ENCODE measurements around the gene CELF5. TPM values are rescaled to one million over a fixed set of nuclear protein-coding genes. Genes with fewer than 3 reads are reported as not detected.
A peak's percentile ranks its signal among the peaks of the same experiment; 100 is the strongest.

The CELF5 gene
- total and polyA plus RNA-seq, 10 of the 15 experiments (the other 5 are each of a cell fraction or from before 2014, with no cell fraction given), result 0.01 to 0.04 TPM; not detected in 8

- in situ Hi-C loops (cut with MboI) (no loop called here), intact Hi-C loops (cut with micrococcal nuclease; ENCODE audit: unreplicated experiment) (no loop called here)
- FAIRE-seq (no peak), DNase-seq (ENCODE audit: low read depth, low spot score) (no peak), ATAC-seq (peak; percentile 90)
- Histone ChIP-seq H3K4me3 (no peak overlapping the region), H3K4me2 (ENCODE audit: control insufficient read depth, insufficient read depth) (no peak overlapping the region), H2AFZ (ENCODE audit: control insufficient read depth, low read depth, low read length) (no peak overlapping the region), H4K20me1 (ENCODE audit: control insufficient read depth, insufficient read depth) (no peaks in the 10 kb centered on the region), H3K27me3 (replicated peaks in 1 of 2; ENCODE audit: control insufficient read depth in 2 of 2, insufficient read depth in 2 of 2, low read length in 1 of 2) (no peaks in the 10 kb centered on the region), H3K4me1 (ENCODE audit: control insufficient read depth, insufficient read depth, low read length) (no peaks in the 10 kb centered on the region), H3K9ac (ENCODE audit: control insufficient read depth, insufficient read depth, low read length) (no peak overlapping the region), H3K79me2 (ENCODE audit: control insufficient read depth, insufficient read depth, low read length) (no peaks in the 10 kb centered on the region), H3K27ac (ENCODE audit: control insufficient read depth, insufficient read depth) (no peak overlapping the region), H3K9me3 (replicated peaks; ENCODE audit: control insufficient read depth, insufficient read depth, low read length) (no peaks in the 10 kb centered on the region), H3K36me3 (ENCODE audit: control insufficient read depth in 2 of 2, insufficient read depth in 2 of 2, low read length in 1 of 2) (no peaks in the 10 kb centered on the region)
- SMC1A ChIA-PET (ENCODE audit: uncharacterized antibody, unreplicated experiment), result no interaction called here
- WGBS (ENCODE audit: insufficient coverage, insufficient replicate concordance, low lambda C conversion rate, missing lambda C conversion rate), result 32% methylated on average over 5 of the region's 5 CpGs
- CTCF ChIA-PET, result interaction anchor here (1.2 to 6.7 kb wide), 4 partner anchors 106 to 161 kb away, joined by 5 to 87 read pairs (median 22); partner anchors contain the start of gene SMIM44
- RAD21 ChIA-PET (ENCODE audit: unreplicated experiment), result interaction anchor here (1.1 to 2.5 kb wide), 2 partner anchors 104 to 146 kb away, joined by 3 to 9 read pairs; no protein-coding TSS in a partner anchor
- POLR2A ChIA-PET, result interaction anchor here (0.6 kb wide), 1 partner anchor 77 kb away, joined by 3 read pairs; no protein-coding TSS in a partner anchor
- BruUV-seq (replicated peaks), result no TSS peak
- TF ChIP-seq ZBTB4 (CRISPR knock-in tag; IDR thresholded peaks at IDR 0.05), result no peak
- TF ChIP-seq KDM1A (IDR thresholded peaks at IDR 0.05; ENCODE audit: borderline replicate concordance), result no peak
- no peak for TF ChIP-seq NR2C1 (IDR thresholded peaks at IDR 0.05)
- TF ChIP-seq CTCF (IDR thresholded peaks at IDR 0.05 in 2 of 3, conservative IDR thresholded peaks at IDR 0.05 in 1 of 3; ENCODE audit: control insufficient read depth in 2 of 3, extremely low read depth in 1 of 3, insufficient read depth in 1 of 3, low read depth in 3 of 3, low read length in 3 of 3), result peak; percentile 71 to 90 (median 80)
- no peak for TF ChIP-seq EP300 (IDR thresholded peaks at IDR 0.05; ENCODE audit: borderline replicate concordance in 1 of 2, control insufficient read depth in 1 of 2, low read depth in 2 of 2, low read length in 2 of 2)
- no peak for TF ChIP-seq GATAD2B (conservative IDR thresholded peaks at IDR 0.05; ENCODE audit: low read depth)
- TF ChIP-seq SRF (IDR thresholded peaks at IDR 0.05; ENCODE audit: low read depth in 2 of 2, low read length in 2 of 2), result no peak
- TF ChIP-seq SPI1 (IDR thresholded peaks at IDR 0.05; ENCODE audit: borderline replicate concordance, insufficient read depth, low read depth, low read length), result no peak
- peak; percentile 39; the same call in 1 of the 2 replicates for TF ChIP-seq RAD21 (IDR thresholded peaks at IDR 0.05; ENCODE audit: insufficient read depth, low read depth, low read length)
- TF ChIP-seq BCL3 (IDR thresholded peaks at IDR 0.05; ENCODE audit: borderline replicate concordance, insufficient read depth, low read depth, low read length, poor library complexity, severe bottlenecking), result no peak
- TF ChIP-seq ZNF207 (IDR thresholded peaks at IDR 0.05; ENCODE audit: borderline replicate concordance), result no peak
- TF ChIP-seq E4F1 (IDR thresholded peaks at IDR 0.05; ENCODE audit: borderline replicate concordance, partially characterized antibody), result no peak
- TF ChIP-seq NRF1 (conservative IDR thresholded peaks at IDR 0.05; ENCODE audit: low read depth, low read length), result no peak
Observed at GRCh38 chr19:3324405-3324856, 100.0 kb downstream of the CELF5 start.
